A549 treated with GW870086 at 1 μM for 4 hours (cell line): ENCODE measurements around the gene EIF3L. TPM values are rescaled to one million over a fixed set of nuclear protein-coding genes. Genes with fewer than 3 reads are reported as not detected.

Experiments used
- total RNA-seq: library from RNA; stranded (reverse); fragments of 200-300 nt; extraction: Qiagen RNA extraction; gene quantifications from 5 replicates; pipeline ENCODE4 v1.2.3, GENCODE V29; 2022; ENCODE audit warnings: low read depth

Gene EIF3L
- 262 to 297 TPM (median 281 TPM) in 5 replicates for total RNA-seq

DNA sequence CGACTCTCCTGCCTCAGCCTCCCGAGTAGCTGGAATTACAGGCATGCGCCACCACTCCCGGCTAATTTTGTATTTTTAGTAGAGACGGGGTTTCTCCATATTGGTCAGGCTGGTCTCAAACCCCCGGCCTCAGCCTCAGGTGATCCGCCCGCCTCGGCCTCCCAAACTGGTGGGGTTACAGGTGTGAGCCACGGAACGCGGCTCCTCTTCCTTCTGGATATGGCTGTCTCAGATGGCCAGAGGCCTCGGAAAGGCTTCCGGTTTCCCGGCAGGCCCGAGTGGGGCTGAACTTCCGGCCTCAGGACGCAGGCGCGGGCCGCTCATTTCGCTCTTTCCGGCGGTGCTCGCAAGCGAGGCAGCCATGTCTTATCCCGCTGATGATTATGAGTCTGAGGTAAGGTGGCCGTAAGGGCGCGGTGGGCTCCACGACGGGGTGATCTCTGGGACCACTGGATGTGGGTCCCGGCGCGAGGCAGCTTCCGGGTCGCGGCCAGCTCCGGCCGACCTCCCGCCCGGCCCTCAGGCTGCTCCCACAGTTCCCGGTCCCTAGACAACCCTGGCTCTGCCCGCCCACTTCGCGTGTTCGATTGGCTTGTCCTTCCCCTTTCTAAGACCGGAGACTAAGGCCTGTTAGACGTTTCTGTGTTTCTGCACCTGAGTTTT is at the start of gene EIF3L:
TSS of gene EIF3L (plus strand) at position 331 of the 663 bp plus-strand sequence. CDS start at position 362, 31 bp downstream.

DNA sequence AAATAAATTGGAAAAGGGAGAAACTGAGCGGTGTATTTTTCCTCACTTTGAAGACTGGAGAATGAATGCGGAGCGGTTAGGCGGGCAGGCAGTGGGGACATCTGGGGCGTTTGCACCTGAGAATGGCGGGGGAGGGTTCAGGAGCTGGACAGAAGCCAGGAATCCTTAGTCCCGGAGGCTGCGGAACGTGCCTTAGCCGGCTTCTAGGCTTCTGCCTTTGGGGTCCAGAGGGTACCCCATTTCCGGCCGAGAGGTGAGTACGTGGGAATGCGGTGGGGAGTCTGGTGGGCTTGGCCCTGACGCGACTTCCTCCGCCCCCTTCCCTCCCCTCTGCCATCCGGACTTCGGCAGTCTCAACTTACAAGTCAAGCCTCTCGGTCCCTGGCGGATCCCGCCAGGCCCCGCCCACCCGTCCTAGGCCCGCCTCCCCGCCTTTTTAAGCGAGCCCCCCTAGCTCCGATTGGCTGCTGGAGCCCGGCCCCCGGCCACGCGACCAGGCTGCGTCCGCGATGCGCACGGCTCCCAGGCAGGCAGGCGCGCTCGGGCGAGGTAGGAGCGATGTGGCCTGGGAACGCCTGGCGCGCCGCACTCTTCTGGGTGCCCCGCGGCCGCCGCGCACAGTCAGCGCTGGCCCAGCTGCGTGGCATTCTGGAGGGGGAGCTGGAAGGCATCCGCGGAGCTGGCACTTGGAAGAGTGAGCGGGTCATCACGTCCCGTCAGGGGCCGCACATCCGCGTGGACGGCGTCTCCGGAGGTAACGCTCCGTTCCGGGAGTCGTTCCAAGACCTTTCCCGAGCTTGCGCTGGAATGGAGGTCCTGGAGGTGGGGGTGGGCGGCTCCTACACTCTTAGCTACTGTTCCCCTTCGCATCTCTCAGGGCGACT is 41.6 kb upstream of the EIF3L start, which contains the start of gene GCAT:
TSS of gene GCAT (plus strand) at position 525 of the 884 bp plus-strand sequence. CDS start at position 559, 34 bp downstream.

DNA sequence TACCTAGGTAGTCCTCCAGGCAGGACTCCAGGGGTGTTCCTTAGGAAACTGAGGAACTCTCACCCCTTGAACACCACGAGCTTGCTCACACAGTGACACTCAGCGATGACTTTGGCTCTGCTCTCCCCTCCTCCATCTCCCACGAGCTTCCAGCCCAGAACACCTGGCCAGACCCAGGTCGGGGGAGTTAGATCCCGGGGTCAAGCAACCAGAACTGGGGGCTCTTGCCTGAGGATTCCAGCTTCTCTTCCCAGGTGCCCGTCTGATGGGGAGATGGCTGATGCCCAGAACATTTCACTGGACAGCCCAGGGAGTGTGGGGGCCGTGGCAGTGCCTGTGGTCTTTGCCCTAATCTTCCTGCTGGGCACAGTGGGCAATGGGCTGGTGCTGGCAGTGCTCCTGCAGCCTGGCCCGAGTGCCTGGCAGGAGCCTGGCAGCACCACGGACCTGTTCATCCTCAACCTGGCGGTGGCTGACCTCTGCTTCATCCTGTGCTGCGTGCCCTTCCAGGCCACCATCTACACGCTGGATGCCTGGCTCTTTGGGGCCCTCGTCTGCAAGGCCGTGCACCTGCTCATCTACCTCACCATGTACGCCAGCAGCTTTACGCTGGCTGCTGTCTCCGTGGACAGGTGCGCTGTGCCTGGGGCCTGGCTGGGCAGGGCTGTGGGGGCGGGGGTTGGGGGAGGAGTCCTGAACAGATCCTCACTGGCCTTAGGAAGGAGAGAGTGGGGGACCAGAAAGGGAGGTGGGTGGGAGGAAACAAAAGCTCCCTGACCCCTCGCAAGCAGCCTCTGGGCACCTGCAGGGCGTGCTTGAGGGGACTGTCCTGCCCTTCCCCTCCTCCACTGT is 25.9 kb upstream of the EIF3L start, which contains the start of gene GALR3:
TSS of gene GALR3 (plus strand) at position 249 of the 852 bp plus-strand sequence. CDS start at position 274, 25 bp downstream.

DNA sequence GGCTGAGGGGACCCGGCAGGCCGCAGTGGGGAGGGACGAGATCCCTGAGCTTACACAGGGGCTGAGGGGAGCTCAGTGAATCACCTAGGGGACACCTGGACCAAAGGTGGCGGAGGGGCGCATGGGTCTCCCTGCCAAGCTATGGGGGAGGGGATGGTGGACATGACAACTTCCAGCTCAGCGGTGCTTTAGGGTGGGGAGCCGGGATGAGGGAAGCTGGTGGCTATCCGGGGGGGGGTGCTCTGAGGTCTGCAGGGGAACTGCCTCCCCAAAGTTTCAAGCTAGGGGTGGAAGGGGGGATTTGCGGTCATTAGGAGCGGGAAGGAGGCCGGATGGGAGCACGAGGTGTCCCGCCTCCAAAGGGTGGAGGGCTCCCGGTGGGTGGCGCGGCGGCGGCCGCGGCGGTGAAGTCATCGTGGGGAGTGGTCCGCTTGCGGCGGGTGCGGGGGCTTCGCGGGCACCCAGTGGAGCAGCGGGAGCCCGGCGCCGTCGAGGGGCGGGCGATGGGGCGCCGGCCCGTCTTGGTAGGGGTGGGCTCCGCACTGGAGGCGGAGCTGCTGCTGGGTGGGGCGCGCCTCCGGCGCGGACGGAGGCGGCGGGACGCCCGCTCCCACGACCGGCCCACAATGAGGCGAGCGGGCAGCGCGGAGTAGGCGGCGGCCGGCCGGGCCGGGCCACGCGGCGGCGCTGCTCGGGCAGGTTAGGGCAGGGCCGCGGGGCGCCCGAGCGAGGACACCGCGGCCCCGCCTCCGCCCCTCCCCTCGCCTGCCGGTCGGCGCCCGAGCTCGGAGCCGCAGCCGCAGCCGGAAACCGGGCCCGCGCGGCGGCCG is 56.5 kb downstream of the EIF3L start, which contains the start of gene MICALL1:
TSS of gene MICALL1 (plus strand) at position 764 of the 830 bp plus-strand sequence. CDS start 126 bp downstream, outside the sequence.

Other genes starting within 250 kb of the EIF3L start
- 18.0 to 24.8 TPM (median 22.4 TPM) in 5 replicates for gene GGA1, start 240.6 kb upstream of the EIF3L start, total RNA-seq
- gene SH3BP1, start 209.8 kb upstream of the EIF3L start, total RNA-seq: 1.3 to 2.8 TPM (median 2.2 TPM) in 5 replicates
- gene PDXP, start 190.7 kb upstream of the EIF3L start, total RNA-seq: 14.3 to 18.5 TPM (median 17.2 TPM) in 5 replicates
- gene LGALS1, start 173.8 kb upstream of the EIF3L start, total RNA-seq: 1,260 to 1,466 TPM (median 1,297 TPM) in 5 replicates
- gene NOL12, start 163.1 kb upstream of the EIF3L start, total RNA-seq: 25.7 to 27.6 TPM (median 26.2 TPM) in 5 replicates
- 23.8 to 36.2 TPM (median 34.0 TPM) in 5 replicates for gene TRIOBP, start 152.4 kb upstream of the EIF3L start, total RNA-seq
- 2.4 to 4.4 TPM (median 3.1 TPM) in 5 replicates for gene GCAT, start 41.5 kb upstream of the EIF3L start, total RNA-seq
- not detected in 5 replicates for gene GALR3, start 26.0 kb upstream of the EIF3L start, total RNA-seq
- 16.1 to 23.5 TPM (median 21.5 TPM) in 5 replicates for gene ANKRD54, start 5.1 kb upstream of the EIF3L start, total RNA-seq
- gene MICALL1, start 56.9 kb downstream of the EIF3L start, total RNA-seq: 15.2 to 20.4 TPM (median 20.0 TPM) in 5 replicates
- 0.20 to 0.35 TPM (median 0.27 TPM) in 5 replicates for gene C22orf23, start 104.2 kb downstream of the EIF3L start, total RNA-seq
- 120 to 141 TPM (median 131 TPM) in 5 replicates for gene POLR2F, start 104.3 kb downstream of the EIF3L start, total RNA-seq
- gene SOX10, start 135.1 kb downstream of the EIF3L start, total RNA-seq: not detected in 5 replicates
- 9.8 to 12.5 TPM (median 11.3 TPM) in 5 replicates for gene PICK1, start 208.0 kb downstream of the EIF3L start, total RNA-seq
- gene SLC16A8, start 234.8 kb downstream of the EIF3L start, total RNA-seq: not detected in 5 replicates